Activated CD4-positive, alpha-beta T cell treated with anti-CD3 and anti-CD28 coated beads, Interleukin-2, amount 50 U/mL, for 4 hours (primary cell): ENCODE measurements around the gene FBXO31.
A peak's percentile ranks its signal among the peaks of the same experiment; 100 is the strongest.

Source experiments
- DNase-seq, 2 experiments: peaks; one replicate each; pipeline ENCODE4 v3.0.0-alpha.2; 2020

The FBXO31 gene

DNA sequence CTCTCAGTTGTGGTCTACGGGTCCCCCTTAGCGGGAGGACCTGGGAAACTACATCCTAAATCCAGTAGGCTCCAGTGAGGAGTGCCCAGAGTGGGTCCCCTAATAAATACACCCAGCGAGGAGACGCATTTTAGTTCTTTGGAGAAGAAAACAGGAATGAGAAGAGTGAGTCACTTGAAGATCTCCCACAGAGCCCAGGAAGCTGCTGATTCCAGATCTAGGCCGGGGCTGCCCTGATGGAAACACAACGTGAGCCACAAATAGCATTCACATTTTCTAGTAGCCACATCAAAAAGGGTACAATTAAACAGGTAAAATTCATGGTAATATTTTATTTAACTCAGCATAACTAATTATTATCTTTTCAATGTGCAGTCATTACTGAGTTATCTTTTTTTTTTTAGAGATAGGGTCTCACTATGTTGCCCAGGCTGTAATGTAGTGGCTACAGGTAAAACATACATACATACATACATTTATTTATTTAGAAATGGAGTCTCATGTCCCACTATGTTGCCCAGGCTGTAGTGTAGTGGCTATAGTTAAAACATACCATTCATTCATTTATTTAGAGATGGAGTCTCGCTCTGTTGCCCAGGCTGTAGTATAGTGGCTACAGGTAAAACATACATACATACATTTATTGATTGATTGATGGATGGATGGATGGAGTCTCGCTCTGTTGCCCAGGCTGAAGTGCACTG is 21.5 kb downstream of the FBXO31 start:
- no peak for DNase-seq

DNA sequence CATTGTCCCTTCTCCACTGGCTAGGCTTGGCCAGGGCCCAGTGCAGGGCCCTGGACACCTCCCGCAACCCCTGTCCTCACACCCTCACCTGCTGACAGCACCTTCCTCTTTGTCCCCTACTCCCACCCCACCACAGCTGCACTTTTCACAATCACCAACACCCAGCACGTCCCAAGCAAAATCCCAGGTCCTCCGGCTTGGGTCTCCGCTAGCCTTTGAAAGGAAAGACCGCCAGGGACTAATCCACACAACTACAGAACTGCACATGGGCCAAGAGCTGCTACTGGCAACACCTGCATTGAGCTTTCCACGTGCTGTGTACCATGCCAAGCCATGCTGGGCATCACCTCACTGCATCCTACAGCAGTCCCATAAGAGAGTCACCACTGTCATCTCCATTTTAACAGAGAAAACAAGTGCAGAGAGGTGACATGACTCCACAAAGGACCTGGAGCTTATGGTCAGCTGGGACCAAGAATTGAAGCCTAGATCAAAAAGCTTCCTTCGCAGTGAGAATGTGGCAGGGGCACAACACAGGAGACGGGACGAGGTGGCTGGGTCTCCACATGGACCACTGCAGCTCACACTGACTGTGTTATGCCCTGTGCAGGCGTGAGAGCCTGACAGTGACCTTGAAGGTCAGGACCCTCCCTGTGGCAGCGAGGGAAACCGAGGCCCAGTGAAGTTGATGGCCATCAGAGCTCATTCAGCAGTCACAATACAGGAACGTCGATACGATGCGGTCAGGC is 22.5 kb downstream of the FBXO31 start:
- DNase-seq, result no peak

DNA sequence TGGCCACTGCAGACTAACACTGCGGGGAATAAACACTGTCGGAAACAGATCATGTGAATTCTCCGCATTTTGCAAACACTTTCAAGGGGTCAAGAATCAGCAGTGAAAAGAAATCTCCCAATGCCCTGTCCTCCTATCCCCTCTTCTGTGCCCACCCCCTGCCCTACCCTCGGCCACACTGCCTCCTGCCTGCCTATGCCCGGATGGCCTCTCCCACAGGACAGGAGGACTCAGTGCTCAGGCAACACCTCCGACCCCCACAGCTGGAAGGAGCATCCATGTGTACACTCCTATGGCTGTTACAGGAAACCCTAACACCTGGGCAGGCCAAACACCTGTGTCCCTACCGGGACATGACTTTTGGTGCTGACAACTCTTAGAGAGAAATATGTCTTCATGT is 24.5 kb downstream of the FBXO31 start:
- DNase-seq, result no peak

DNA sequence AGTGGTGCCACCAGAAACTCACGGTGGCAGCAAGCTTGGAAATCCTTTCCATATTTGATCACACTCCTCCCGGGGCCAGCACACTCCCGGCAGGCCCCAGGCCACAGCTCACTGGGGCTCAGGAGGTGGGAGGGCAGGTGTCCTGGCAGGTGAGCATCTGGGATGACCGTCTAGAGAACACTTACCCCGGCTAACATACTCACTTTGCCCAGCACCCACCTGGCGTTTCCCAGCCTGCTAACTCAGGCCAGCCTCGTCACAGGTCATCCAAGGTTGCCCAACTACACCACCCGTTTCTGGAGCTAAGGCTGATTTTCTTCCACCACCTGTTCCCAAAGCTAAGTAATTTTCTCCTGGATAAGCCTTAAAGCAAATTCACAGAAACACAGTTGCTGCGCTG is 24.9 kb downstream of the FBXO31 start:
- DNase-seq, result no peak

DNA sequence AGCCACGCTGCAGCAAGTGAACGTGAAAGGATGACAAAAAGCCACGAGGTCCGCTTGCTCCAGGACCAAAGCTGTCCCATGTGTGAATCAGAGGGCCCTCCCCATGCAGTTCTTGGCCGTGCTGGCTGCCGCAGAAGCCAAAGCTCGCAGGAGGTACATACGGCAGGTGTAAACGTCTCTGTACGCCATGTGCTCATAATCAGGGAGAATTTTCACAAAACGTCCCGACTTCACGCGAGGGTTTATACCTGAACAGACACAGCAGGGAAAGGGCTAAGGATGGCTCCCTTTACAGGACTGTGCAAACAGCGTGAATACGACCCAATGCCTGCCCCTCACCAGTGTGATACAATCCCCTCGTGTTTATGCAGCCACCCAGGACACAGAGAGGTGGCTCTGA is 25.3 kb downstream of the FBXO31 start:
- no peak for DNase-seq

DNA sequence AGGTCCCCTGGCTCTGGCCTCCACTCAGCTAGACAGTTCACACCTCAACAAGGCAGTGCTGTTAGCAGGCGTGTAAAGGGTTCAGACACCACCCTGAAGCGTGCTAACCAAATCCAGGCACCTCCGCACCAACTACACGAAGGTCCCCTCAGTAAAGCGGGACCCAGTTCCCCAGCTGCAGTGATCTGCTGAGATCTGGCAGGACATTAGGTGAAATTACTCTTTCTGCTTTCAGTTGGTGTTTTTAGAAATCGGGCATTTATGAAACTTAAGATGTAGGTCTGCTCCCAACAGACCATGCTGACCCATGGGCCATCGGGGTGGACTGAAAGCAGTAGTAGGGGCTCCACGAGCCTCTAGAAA is 27.1 kb downstream of the FBXO31 start:
- DNase-seq, result no peak

DNA sequence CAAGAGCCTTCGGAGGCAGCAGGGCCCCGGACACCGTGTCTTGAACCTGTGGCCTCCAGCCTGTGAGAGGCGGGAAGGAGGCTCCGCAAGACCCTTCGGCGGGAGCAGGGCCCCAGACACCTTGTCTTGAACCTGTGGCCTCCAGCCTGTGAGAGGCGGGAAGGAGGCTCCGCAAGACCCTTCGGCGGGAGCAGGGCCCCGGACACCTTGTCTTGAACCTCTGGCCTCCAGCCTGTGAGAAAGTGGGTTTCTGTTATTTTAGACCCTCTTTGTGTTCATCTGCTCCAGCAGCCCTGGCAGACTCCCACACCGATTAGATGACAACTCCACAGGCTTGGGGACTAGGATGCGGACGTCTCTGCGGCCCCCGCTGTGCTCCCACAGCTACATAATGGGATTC is 30.0 kb downstream of the FBXO31 start:
- no peak for DNase-seq

DNA sequence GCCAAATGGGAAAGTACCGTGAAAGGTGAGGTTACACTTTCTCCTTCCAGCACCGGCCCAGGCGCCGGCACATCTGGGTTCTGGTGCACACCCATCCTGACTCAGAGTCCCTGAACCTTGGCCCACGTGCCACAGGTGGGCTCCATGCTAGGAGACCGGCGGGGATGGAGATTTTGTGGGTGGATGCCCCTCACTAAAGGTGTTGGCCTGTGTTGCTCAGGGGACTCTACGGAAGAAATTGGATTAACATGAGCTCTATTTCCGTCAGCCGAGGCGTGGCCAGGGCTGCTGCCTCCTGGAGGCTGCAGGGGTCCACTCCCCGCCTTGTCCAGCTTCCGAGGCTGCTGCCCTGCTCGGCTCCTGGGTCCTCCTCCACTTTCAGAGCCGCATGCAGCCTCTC is 30.8 kb downstream of the FBXO31 start:
- no peak for DNase-seq

DNA sequence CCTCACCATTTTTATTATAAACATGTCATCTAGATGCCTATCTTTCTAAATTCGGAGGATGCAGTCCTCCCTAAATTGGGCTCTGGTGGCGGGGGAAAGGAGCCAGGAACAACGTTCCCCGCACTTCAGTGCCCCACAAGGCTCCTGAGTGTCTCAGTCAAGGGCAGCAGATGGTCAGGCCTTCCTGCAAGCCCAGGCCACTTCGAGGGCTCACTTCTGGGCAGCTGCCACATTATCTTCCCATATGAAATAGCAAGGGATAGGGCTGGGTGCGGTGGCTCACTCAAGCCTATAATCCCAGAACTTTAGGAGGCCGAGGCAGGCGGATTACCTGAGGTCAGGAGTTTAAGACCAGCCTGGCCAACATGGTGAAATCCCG is 32.3 kb downstream of the FBXO31 start:
- no peak for DNase-seq

DNA sequence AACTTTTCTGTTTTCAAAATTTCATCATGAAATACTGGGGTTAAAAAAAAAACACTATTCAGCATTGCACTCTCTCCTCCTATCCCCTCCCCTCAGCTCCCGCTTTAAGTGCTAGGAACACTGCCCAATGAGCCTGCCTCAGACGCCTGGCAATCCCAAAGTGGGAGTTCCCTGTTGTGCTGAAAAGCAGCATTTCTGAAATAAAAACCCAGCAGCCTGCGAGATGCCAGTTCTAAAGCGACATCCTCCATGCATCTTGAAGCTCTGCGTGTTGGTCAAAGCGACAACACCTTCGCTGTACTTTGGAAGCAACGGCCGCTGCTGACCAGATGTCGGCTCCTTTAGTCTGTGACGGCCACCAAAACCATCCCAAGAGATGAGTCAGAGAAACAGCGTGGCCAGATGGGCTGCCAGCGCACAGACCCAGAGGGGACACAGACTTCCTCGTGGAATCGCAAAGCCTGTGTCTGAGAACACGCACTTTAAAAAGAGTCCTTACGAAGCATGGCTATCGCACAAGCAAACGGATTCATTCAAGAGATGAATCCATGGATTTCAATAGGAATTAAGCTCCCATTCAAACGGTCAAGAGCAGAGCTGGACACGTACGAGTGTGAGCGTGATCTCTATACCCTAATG is 32.8 kb downstream of the FBXO31 start:
- no peak for DNase-seq

DNA sequence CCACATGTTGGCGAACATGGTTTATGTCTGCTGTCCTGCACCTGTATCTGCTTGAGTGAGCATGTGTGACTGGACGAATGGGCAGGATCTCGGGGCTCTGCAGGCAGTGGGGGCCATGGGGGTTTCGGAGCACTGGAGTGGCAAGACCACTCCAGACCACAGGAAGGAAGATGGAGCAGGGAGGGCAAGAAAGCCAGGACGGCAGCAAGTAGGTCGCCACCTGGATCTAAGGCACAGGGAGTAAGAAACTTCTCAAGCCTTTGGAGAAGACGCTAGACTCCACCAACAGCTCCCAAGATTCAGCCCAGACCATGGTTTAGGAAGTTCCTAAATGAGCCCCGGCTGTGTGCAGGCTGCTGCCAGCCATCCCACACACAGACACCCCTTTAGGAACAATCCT is 33.5 kb downstream of the FBXO31 start:
- DNase-seq, result no peak

DNA sequence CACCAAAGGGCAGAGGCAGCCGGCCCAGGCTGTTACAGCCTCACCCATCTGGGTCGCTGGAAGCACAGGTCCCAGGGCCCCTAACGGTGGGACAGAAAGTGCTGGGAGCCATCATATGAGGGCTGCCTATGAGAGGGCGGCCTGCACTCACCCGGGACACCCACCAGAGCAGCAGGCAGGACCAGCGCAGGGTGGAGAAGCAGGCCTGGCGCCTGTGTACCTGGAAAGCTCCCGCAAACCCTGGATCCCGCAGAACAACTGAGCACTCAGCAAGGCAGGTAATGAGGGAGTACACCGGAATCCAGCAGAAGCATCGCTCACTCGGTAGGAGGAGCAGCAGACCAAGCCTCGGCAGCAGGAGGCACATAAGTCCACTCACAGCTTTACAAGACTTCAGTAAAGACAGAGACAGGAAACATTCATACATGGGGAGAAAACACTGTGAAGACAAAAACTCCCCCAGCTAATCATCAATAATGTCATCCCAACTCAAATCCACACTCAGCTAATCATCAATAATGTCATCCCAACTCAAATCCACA is 34.9 kb downstream of the FBXO31 start:
- no peak for DNase-seq

DNA sequence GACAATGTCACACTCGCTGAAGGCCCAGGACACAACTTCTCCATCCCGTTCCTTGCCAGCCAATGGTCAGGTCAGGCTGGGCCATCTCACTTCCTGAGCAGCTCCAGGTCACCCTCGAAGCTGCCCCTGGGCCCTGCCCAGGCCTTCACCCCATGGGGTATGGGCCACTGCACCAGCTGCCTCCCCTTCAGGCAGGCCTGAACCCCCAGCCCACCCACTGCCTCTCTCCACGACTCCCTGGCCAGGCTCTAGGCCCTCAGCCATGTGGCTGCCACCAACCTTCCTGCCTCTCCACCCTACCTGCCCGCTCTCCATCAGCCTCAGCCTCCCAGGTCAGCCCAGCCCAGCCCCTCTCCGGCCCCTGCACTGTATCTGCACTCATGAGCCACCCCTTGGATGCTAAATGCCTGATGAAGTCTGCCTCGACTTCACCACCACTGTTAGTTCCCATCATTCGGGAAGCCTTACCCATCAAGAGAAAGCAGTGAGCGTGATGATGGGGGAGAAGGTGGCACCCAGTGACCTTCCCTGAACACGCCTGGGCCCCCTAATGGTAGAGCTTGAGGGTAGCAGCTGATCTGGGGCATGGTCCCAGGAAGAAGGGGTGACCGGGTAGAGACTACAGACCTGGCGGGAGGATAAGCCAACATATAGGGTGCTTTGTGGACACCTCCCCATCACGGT is 35.5 kb downstream of the FBXO31 start:
- DNase-seq, result no peak

DNA sequence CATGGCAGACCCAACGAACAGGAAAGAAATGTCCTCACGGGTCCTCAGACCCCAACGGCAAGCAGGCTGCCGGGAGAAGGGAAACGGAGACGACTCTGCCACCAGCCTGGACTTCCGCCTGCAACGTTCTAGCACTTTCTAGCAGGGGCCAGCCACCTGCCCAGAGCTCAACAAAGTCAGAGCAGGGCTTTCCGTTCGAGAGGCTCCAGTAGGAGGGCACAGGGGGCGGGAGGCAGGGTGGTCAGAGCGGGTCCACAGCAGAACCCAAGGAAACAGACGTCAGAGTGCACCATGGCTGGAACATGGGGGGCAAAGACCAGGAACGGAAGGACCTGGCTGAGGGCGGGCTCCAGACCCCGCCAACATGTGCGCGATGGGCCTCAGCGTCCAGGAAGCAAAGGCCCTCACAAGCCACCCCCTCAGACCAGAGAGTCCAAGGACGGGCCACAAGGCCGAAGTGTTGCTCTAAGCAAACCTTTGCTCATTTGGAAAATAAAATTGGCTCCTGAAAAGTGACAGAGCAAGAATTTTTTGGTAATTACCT is 37.0 kb downstream of the FBXO31 start:
- no peak for DNase-seq

DNA sequence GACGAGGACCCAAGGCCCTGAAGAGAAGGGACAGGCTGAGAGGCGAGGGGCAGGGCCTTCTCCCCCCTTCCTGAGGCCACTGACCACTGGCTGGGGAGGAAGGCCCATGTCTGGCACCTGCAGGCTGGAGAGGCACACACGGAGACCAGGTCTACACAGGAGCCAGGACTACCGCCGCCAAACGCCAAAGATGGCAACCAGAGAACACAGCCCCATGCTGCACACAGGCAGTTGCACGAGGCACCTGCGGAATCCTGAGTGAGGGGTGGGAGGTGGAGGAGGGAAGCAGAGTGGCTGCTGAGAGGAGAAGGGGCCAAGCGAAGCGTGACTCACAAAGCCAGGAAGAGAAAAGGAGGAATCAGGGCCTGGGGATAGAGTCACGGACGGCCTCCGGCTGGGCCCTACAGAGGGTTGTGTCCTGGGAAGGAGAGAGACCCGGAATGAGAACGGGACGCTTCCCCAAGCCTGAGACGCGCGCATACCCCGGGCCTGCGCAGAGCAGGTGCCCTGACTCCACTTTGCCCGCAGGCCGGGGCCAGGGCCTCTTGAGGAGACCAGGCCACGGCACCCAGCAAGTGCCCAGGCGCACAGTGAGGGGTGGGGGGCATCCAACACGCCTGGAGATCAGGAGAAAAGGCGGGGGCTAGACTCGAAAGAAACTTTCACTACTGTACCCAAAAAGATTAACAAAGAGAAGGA is 37.7 kb downstream of the FBXO31 start:
- DNase-seq, result no peak

DNA sequence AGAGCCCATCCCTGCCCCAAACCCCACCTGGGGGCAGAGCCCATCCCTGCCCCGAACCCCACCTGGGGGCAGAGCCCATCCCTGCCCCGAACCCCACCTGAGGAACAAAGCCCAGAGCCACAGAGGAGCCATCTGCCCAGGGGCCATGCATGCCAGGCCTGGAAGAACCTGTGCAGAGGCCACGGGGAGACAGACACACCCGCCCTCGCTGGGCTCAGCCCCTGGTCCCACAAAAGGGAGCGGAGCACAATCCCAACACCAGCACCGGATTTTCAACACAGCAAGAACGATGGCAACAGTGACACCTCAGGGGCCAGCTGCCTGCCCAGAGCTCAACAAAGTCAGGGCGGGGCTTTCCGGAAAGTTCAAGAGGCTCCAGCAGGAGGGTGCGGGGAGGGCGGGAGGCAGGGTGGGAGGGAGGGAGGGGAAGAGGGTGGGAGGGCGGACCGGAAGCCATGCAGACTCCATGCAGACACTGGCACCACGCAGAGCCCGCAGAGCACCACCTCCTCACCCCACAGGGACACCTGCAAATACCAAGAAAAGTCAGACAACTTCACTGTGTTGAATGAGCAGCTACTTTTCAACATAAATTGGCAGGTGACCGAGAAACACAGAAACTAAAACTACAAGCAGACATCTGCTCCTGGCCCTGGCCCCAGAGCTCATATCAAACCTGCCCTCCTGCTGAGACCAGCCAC is 38.5 kb downstream of the FBXO31 start:
- DNase-seq, result peak; percentile 55 to 56

DNA sequence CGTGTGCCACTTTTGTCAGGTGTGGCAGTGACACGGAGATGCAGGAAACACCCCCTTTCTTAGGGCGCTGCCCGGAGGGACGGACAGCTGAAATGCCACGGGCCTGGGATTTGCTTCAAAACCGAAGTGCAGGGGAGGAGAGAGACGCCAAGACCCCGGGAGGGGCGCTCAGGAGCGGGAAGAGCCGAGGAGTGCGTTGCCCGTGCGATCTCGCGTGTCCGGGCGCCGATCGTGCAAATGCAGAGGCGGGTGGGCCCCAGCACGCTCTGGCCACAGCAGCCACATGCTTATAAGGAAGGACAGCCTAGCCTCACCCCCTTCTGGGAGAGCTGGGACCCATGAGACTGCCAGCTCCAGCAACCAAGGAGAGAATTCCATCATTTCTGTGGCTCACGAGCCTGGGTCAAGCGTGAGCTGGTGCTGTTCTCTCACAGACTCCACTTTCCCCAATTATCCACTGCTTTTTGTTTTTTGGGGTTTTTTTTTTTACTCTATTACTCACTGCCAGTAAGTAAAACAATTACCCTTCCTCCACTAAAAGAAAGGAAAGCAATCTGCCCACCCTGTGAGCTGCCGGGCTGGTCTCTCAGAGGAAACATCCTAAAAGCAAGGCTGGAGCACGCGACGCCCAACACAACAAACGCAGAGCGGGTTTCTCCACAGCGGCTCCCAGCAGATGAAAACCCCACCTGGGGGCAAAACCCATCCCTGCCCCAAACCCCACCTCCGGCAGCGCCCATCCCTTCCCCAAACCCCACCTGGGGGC is 39.2 kb downstream of the FBXO31 start:
- DNase-seq, result no peak

DNA sequence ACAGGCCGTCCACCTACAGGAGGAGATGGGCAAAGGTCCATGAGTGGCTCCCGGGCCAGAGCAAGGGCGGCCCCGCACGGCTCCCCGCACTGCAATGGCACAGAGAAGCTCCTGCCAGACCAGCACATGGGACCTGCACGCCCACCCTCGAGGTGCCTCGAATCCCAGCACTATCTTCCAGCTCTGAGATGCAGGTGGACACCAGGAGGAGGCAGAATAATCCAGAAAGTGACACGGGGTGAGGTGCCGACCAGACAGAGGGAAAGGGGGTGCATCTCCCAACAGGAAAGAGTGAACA is 39.9 kb downstream of the FBXO31 start:
- no peak for DNase-seq

DNA sequence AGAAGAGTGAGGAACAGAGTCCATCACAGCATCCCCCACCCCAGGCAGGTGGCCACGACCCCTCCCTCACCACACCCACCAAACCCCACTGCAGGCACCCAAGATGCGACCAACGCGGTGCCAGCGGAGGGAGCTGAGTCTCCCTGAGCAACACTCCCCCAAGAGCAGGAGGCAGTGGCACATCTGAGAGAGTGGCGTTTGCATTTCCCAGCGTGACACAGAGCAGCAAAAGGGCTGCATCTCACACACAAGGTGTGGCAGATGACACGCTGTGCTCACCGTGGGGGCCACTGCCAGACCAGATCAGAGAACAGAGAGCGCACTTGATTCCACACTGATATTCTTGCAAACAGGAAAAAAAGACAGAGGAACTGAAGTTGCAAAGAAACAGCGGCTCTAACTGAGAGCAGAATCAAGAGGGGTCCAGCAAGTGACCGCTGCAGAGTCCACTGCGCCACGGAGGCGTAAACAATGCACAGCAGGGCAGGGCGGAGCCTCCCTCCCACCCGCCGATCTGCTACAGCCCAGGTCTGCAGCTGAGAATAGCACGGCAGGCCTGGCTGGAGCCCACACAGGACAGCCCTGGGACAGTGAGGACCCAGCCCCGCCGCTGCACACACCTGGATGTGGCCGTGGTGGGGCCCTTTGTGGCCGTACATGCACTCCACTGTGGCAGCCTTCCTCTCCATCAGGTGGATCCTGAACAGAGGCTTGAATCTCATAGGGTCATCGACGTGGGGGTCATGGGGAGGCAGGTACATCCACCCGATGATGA is 40.4 kb downstream of the FBXO31 start:
- no peak for DNase-seq

DNA sequence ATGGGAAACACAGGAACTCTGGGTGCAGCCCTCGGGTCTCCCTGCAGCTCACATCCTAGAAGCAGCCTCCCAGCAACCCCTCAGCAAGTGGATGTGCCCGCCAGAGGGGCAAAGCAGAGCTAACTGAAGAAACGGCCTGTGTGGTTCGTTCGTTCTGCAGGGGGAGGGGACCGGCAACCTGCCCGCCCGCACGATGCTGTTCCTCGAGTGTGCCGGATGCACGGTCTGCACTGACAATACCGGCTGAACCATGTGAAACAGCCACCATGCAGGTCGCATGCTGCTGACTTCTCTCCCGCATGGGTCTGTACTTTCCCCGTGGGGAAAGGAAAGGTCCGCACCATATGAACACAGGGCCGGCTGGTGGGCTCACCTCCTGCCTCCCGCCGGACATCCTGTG is 41.1 kb downstream of the FBXO31 start:
- no peak for DNase-seq

DNA sequence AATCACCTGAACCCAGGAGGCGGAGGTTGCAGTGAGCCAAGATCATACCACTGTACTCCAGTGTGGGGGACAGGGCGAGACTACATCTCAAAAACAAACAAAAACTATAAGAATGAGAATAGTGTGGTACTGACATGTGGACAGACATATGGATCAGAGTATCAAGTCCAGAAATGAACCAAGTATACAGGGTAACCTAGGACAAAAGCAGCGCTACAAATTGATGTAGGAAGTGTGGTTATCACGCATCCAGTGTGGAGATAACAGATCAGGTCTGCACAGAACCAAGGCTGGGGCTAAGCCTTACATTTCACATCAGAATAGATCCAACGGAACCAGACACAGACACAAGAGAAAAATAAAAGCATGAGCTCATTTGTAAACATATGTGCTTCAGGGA is 43.4 kb downstream of the FBXO31 start:
- no peak for DNase-seq
